ENCODE measurements around the gene PRKG1. TPM values are rescaled to one million over a fixed set of nuclear protein-coding genes. Genes with fewer than 3 reads are reported as not detected.

The PRKG1 gene
- total RNA-seq, 4 donors from 2014 or later = 0.63 to 4.3 (median 2.1) TPM

DNA sequence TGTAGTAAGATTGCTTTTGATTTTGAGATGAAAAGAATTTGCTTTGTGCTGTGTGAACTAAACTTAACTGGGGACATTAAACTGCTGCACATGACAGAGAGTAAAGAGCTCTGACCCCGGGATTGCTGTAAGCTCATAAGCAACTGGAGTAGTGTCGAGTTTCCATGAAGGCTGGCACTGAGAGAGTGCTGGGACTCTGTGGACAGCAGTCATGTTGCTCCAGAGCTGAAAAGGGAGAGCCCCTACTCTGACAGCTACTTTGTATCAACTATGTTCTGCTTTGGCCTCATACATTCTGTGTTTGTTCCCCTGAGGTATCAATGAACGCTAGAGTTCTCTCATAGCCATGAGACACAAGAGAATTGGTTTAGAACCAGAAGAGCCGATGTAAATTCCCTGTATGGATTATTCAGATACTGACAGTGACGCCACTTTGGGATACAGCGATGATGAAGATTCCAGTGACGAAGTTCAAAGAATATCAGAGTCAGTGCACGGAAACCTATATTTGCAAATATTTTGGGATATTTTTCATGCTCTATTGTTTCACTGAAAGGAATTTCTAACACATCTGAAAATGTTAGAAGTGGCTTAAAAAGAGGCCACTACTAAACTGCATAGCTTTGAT is 1053.9 kb downstream of the PRKG1 start:
- TF ChIP-seq, protein P1, sequence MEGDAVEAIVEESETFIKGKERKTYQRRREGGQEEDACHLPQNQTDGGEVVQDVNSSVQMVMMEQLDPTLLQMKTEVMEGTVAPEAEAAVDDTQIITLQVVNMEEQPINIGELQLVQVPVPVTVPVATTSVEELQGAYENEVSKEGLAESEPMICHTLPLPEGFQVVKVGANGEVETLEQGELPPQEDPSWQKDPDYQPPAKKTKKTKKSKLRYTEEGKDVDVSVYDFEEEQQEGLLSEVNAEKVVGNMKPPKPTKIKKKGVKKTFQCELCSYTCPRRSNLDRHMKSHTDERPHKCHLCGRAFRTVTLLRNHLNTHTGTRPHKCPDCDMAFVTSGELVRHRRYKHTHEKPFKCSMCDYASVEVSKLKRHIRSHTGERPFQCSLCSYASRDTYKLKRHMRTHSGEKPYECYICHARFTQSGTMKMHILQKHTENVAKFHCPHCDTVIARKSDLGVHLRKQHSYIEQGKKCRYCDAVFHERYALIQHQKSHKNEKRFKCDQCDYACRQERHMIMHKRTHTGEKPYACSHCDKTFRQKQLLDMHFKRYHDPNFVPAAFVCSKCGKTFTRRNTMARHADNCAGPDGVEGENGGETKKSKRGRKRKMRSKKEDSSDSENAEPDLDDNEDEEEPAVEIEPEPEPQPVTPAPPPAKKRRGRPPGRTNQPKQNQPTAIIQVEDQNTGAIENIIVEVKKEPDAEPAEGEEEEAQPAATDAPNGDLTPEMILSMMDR (IDR thresholded peaks at IDR 0.05) = no peak
- TF ChIP-seq POLR2A (IDR thresholded peaks at IDR 0.05) = no peak
- DNase-seq (ENCODE audit: low spot score in 2 of 2) = no peak
- intact Hi-C loops (cut with DNase I; ENCODE audit: low total_unique reads) = no loop called here
- WGBS, 2 donors = 70 to 75% methylated on average over 8 of the region's 8 CpGs
- no peak overlapping the region for H3K4me3 ChIP-seq (ENCODE audit: low read depth, poor library complexity, severe bottlenecking)

DNA sequence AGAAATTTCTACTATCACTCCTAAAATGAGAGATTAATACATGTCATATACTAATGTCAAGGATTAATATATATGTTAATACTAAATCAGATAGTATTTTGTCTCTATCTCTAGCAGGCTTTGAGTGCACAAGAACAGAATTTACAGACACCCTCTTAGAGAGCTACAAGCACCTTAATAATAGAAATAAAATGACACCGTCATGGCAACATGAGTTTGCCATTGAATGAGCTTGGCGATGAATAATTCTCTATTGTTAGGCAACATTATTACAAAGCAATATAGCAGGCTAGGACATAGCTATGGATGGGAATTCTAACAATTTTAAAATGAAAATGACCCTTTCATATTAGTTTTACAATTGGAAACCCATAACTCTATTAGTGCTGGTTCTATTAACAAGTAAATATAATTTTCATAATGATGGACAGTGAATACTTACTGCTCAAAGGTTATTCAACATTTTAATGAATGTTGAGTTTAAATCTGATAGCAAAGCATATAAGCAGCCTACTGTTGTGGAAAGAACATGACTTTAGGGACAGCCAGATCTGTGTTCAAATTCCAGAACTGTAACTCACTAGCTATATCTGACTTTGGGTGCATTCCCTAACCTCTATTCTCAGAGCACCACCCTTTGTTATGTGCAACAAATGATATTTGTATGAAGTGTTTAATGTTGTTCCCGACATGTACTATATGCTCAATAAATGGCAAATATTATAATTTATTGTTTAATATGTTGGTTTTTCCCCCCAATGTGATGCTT is 1055.3 kb downstream of the PRKG1 start:
- 95 to 96% methylated on average over 3 of the region's 3 CpGs for WGBS, 2 donors
- no peak for DNase-seq (ENCODE audit: low spot score in 2 of 2)
- no peak overlapping the region for H3K4me3 ChIP-seq (ENCODE audit: low read depth, poor library complexity, severe bottlenecking)
- no peak for TF ChIP-seq POLR2A (IDR thresholded peaks at IDR 0.05)
- TF ChIP-seq, protein P1 (IDR thresholded peaks at IDR 0.05) = no peak
- intact Hi-C loops (cut with DNase I; ENCODE audit: low total_unique reads) = no loop called here

DNA sequence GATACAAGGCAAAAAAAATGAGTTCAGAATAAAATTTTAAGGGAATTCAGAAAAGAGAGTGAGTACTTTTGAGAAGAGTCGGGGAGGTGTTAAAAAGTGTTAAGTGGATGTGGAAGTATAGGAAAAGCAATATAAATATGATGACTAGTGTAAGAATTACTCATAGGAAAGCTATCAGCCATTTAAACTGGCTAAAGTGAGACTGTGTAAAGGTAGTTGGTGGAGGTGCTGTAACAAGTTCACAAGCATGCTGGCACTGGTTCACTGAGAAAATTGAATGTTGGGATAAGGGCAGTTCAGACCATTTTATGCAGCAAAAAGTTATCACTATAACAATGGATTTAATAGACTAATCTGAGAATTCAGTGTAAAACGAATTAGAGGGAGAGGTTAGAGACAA is 1060.8 kb downstream of the PRKG1 start:
- TF ChIP-seq, protein P1 (IDR thresholded peaks at IDR 0.05) = no peak
- 70 to 84% methylated on average over 2 of the region's 2 CpGs for WGBS, 2 donors

DNA sequence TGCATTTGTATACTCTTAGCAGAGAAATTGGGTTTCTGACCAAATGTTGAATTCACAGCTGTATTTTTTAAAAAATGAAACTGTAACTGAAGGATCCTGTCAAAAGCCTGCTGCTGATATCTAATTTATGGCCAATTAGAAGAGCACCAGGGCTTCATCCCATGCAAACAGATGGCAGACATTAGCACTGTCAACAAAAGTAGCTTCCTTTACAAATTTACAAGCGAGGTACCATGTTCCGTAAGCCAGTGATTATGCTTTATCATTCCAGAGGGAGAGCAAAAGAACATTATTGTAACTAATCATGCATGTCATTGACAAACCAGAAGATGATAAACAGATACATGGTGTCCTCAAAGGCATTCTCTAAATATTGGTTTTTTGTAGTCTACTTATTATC is 1062.6 kb downstream of the PRKG1 start:
- intact Hi-C loops (cut with DNase I; ENCODE audit: low total_unique reads) = no loop called here
- WGBS, 2 donors = 77 to 81% methylated on average over 2 of the region's 2 CpGs
- DNase-seq (ENCODE audit: low spot score in 2 of 2) = no peak
- H3K4me3 ChIP-seq (ENCODE audit: low read depth, poor library complexity, severe bottlenecking) = no peak overlapping the region
- TF ChIP-seq, protein P1 (IDR thresholded peaks at IDR 0.05) = no peak
- TF ChIP-seq POLR2A (IDR thresholded peaks at IDR 0.05) = no peak

More for the DNA sequence above, 1060.8 kb downstream of the PRKG1 start:
- intact Hi-C loops (cut with DNase I; ENCODE audit: low total_unique reads) = no loop called here
- DNase-seq (ENCODE audit: low spot score in 2 of 2) = no peak
- no peak overlapping the region for H3K4me3 ChIP-seq (ENCODE audit: low read depth, poor library complexity, severe bottlenecking)

DNA sequence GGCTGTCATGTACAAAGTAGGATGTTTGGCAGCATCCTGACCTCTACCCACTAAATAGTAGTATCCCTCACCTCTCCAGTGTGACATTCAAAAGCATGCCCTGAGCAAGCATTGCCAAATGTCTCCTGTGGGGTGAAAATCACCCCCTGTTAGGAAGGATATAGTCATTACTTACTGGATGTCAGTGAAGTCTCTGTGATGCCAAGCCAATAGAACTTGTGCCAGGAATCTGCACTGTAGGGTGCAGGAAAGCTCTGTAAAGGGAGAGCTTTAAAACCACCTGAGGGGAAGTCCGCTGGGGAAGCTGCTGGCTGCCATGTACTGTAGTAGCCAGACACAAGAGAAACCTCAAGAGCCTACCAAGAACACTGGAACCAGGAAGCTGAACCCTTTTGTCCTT is 1069.1 kb downstream of the PRKG1 start:
- H3K4me3 ChIP-seq (ENCODE audit: low read depth, poor library complexity, severe bottlenecking) = no peak overlapping the region
- TF ChIP-seq, protein P1 (IDR thresholded peaks at IDR 0.05) = no peak
- no peak for TF ChIP-seq POLR2A (IDR thresholded peaks at IDR 0.05)
- intact Hi-C loops (cut with DNase I; ENCODE audit: low total_unique reads) = no loop called here
- DNase-seq (ENCODE audit: low spot score in 2 of 2) = no peak
- 57 to 83% methylated on average over 1 of the region's 1 CpG for WGBS, 2 donors
